ENCODE data around the gene INTS6L. TPM values are rescaled to one million over a fixed set of nuclear protein-coding genes. Genes with fewer than 3 reads are reported as not detected.
A peak's percentile ranks its signal among the peaks of the same experiment; 100 is the strongest.

The INTS6L gene, protein sequence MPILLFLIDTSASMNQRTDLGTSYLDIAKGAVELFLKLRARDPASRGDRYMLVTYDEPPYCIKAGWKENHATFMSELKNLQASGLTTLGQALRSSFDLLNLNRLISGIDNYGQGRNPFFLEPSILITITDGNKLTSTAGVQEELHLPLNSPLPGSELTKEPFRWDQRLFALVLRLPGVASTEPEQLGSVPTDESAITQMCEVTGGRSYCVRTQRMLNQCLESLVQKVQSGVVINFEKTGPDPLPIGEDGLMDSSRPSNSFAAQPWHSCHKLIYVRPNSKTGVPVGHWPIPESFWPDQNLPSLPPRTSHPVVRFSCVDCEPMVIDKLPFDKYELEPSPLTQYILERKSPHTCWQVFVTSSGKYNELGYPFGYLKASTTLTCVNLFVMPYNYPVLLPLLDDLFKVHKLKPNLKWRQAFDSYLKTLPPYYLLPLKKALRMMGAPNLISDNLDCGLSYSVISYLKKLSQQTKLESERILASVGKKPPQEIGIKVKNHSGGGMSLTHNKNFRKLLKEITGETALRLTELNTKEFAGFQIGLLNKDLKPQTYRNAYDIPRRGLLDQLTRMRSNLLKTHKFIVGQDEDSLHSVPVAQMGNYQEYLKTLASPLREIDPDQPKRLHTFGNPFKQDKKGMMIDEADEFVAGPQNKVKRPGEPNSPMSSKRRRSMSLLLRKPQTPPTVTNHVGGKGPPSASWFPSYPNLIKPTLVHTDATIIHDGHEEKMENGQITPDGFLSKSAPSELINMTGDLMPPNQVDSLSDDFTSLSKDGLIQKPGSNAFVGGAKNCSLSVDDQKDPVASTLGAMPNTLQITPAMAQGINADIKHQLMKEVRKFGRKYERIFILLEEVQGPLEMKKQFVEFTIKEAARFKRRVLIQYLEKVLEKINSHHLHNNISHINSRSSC
- 9.6 TPM for total RNA-seq (ENCODE audit: unreplicated experiment)
- long read RNA-seq, partial matches to known transcripts = 0 of 1 reads
- long read RNA-seq, other reads (novel, unspliced or antisense) = 1 of 1 reads

DNA sequence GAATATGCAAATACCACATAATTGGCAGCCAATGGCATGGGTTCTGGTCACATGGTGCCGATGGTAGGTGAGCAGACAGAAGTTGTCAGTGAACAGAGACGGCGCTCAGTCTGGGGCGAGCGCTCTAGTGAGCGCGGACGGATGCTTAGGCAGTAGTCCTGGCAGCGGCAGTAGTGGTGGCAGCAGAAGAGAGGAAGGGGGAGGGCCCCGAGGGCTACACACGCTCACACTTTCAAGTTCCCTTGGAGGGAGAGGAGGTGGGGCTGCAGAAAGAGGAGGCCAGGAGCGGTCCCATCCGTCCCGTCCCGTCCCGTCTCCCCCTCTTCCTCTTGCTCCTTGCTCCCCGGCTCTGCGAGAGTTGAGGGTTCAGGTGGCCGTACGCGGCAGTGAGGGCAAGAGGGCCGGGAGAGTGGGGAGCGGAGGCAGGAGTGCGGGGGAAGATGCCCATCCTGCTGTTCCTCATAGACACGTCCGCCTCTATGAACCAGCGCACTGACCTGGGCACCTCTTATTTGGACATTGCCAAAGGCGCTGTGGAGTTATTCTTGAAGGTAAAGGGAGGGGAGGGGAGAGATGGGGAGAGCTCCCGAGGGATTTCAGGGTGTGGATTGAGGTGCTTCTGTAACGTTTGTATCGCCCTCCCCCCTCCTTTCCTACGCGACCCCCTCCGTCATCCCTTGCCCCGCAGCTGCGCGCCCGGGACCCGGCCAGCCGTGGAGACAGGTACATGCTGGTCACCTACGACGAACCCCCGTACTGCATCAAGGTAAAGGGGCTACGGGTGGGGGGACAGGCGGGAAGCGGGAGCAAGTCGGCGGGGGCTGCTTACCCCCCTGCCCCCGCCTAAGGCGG is at the start of gene INTS6L:
TSS of gene INTS6L (plus strand) at position 108 of the 852 bp plus-strand sequence. CDS start at position 441, 333 bp downstream.
- H3K36me3 Mint-ChIP-seq (ENCODE audit: low read depth, unreplicated experiment) = peaks cover 4% of the 10 kb centered on the region
- H3K27me3 Mint-ChIP-seq (ENCODE audit: unreplicated experiment) = peaks cover 2% of the 10 kb centered on the region
- peak; percentile 69 for DNase-seq (ENCODE audit: low spot score)
- H3K9me3 Mint-ChIP-seq (ENCODE audit: unreplicated experiment) = no peaks in the 10 kb centered on the region
- peak within 1 kb of the TSS; percentile 91 for H3K27ac Mint-ChIP-seq (ENCODE audit: unreplicated experiment)
- peak within 1 kb of the TSS; percentile 95 for H3K4me3 Mint-ChIP-seq (ENCODE audit: unreplicated experiment)
- TF ChIP-seq, protein P1, sequence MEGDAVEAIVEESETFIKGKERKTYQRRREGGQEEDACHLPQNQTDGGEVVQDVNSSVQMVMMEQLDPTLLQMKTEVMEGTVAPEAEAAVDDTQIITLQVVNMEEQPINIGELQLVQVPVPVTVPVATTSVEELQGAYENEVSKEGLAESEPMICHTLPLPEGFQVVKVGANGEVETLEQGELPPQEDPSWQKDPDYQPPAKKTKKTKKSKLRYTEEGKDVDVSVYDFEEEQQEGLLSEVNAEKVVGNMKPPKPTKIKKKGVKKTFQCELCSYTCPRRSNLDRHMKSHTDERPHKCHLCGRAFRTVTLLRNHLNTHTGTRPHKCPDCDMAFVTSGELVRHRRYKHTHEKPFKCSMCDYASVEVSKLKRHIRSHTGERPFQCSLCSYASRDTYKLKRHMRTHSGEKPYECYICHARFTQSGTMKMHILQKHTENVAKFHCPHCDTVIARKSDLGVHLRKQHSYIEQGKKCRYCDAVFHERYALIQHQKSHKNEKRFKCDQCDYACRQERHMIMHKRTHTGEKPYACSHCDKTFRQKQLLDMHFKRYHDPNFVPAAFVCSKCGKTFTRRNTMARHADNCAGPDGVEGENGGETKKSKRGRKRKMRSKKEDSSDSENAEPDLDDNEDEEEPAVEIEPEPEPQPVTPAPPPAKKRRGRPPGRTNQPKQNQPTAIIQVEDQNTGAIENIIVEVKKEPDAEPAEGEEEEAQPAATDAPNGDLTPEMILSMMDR (IDR thresholded peaks at IDR 0.05; ENCODE audit: unreplicated experiment) = no peak
- H3K4me1 Mint-ChIP-seq (ENCODE audit: unreplicated experiment) = peaks cover 3% of the 10 kb centered on the region

DNA sequence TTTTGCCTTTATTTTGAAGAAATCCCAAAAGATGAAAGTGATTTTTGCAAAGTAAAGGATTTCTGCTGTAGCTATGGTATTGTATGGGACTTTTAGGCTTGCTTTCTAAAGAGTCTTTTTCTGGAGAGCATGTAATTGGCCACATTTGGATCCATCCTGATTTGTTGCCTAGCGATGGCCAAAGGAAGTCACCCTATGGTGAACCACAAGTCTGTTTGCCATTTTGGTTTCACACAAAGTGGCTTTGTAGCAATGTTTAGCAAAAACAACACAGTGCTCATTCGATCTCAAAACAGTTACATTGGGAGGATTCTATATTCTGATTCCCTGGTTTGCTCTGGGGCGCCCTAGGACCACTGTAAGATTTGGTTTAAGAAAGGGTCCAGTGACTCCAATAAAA is 44.1 kb upstream of the INTS6L start:
- DNase-seq (ENCODE audit: low spot score) = no peak
- H3K9me3 Mint-ChIP-seq (ENCODE audit: unreplicated experiment) = no peaks in the 10 kb centered on the region
- no peak overlapping the region for H3K4me3 Mint-ChIP-seq (ENCODE audit: unreplicated experiment)
- H3K27me3 Mint-ChIP-seq (ENCODE audit: unreplicated experiment) = no peaks in the 10 kb centered on the region
- H3K36me3 Mint-ChIP-seq (ENCODE audit: low read depth, unreplicated experiment) = no peaks in the 10 kb centered on the region
- no peaks in the 10 kb centered on the region for H3K4me1 Mint-ChIP-seq (ENCODE audit: unreplicated experiment)
- TF ChIP-seq, protein P1 (IDR thresholded peaks at IDR 0.05; ENCODE audit: unreplicated experiment) = no peak
- no peak overlapping the region for H3K27ac Mint-ChIP-seq (ENCODE audit: unreplicated experiment)

DNA sequence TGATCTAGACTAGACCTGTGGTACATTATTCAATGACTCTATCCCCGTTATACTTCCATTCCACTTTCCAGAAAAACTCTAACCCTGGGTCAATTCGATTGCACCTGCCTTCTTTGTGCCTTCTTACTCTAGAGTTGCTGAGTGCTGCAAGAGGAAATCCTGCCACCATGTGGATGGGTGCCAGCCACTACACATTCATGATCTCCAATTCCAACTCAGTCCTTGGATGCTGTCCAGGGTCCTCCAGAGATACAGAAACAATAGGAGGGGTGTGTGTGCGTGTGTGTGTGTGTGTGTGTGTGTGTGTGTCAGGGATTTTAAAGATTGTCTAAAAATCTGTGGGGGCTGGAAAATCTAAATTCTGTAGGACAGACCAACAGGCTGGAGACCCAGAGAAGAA is 42.9 kb upstream of the INTS6L start:
- Mint-ChIP-seq H3K9me3 (ENCODE audit: unreplicated experiment) (no peaks in the 10 kb centered on the region), H3K4me1 (ENCODE audit: unreplicated experiment) (no peaks in the 10 kb centered on the region), H3K36me3 (ENCODE audit: low read depth, unreplicated experiment) (no peaks in the 10 kb centered on the region), H3K4me3 (ENCODE audit: unreplicated experiment) (no peak overlapping the region), H3K27me3 (ENCODE audit: unreplicated experiment) (no peaks in the 10 kb centered on the region), H3K27ac (ENCODE audit: unreplicated experiment) (no peak overlapping the region)
- TF ChIP-seq, protein P1 (IDR thresholded peaks at IDR 0.05; ENCODE audit: unreplicated experiment) = no peak
- peak; percentile 51 for DNase-seq (ENCODE audit: low spot score)

DNA sequence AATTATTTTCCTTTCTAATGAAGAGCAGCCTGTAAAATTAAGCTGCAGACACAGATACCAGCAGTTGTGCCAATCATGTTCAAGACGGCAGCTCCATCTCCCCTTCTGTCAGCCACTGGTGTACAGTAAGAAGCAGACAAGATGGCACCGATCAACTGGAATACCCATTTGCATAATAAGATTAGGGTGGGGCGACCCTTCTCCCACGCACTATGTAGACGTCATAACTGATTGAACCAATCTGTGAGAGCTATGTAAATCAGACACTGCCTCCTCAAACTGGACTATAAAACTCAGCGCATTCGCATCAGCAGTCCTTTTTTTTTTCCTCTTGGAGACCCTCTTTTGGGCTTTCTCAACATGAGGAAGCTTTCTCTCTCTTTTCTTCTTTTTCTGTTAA is 40.4 kb upstream of the INTS6L start:
- Mint-ChIP-seq H3K27ac (ENCODE audit: unreplicated experiment) (no peak overlapping the region), H3K27me3 (ENCODE audit: unreplicated experiment) (no peaks in the 10 kb centered on the region), H3K4me1 (ENCODE audit: unreplicated experiment) (no peaks in the 10 kb centered on the region), H3K4me3 (ENCODE audit: unreplicated experiment) (no peak overlapping the region), H3K9me3 (ENCODE audit: unreplicated experiment) (no peaks in the 10 kb centered on the region), H3K36me3 (ENCODE audit: low read depth, unreplicated experiment) (no peaks in the 10 kb centered on the region)
- TF ChIP-seq, protein P1 (IDR thresholded peaks at IDR 0.05; ENCODE audit: unreplicated experiment) = no peak
- DNase-seq (ENCODE audit: low spot score) = no peak
